ENCODE measurements around the gene SLC2A11.

Gene SLC2A11

DNA sequence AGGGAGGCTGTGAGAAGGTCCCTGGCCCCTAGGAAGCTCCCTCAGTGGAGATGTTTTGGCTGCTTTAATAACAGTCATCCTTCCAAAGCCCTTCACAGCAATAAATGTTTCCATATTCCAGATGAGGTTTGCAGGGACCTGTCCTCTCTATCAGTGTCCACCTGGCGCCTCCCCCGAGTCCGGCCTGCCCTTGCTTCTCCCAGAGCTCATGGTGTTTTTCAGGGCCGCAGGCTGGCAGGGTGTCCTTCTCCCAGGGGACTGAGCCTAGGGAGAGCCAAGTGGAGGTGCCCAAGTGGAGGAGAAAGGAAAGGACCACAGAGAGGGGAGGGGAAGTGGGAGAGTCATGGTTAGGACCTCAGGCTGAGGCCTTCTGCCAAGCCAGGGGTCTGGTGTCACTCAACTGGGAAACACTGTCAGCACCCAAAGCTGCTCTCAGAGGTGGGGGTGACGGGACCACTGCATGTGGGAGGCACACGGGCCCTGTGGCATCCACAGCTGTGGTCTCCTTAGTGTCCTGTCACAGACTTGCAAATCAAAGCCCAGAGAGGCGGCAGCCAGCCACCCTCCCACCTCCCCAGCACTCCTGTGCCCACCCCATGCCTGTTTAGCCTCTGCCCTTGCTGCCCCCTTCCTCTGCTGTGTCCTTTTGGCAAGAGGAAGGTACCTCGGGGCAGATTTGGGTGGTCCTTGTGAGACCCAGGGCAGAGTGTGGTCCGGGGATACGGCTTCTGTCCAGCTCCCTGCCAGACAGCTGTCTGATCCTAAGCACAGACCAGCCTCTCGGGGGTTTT lies 25.3 kb upstream of the SLC2A11 start:
- no peak for DNase-seq

DNA sequence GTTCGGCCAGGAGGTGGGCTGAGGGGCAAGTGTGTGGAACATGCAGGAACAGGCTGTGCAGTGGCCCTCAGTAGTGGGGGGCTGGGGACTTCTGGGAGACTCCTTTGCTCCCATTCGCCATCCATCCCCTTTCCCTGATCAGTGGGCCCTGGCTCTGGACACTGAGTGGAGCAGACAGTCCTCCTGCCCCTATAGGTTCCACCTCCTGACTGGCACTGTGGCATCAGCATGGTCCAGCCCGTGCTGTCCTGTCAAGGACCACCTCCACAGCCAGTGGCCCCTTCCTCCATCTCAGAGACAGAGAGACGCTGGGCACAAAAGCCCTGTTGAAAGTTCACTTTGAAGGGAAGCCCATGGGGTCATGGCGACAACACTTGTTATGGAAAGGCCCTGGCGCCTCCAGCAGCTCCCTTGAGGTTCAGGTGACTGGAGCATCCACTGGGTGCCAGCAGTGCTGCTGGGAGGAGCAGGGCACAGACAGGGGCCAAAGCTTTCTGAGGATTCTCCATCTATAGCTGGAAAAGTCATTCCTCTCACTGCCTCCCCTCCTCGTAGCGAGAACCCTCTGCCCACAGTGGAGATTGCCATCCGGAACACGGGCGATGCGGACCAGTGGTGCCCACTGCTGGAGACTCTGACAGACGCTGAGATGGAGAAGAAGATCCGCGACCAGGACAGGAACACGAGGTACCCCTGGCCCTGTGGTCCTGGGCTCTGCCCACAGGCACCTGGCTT lies 24.5 kb upstream of the SLC2A11 start:
- DNase-seq: no peak

DNA sequence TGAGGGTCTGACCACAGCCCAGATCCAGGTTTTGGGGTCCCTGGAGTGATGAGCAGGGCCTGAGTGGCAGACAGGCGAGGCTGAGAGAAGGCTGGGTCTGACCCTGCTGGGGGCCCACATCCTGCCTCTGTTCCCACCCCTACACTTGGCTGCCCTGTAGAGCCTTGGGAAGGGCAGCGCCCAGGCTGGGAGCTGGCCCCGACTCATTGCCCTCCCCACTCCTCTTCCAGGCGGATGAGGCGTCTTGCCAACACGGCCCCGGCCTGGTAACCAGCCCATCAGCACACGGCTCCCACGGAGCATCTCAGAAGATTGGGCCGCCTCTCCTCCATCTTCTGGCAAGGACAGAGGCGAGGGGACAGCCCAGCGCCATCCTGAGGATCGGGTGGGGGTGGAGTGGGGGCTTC lies 23.8 kb upstream of the SLC2A11 start:
- DNase-seq: no peak

DNA sequence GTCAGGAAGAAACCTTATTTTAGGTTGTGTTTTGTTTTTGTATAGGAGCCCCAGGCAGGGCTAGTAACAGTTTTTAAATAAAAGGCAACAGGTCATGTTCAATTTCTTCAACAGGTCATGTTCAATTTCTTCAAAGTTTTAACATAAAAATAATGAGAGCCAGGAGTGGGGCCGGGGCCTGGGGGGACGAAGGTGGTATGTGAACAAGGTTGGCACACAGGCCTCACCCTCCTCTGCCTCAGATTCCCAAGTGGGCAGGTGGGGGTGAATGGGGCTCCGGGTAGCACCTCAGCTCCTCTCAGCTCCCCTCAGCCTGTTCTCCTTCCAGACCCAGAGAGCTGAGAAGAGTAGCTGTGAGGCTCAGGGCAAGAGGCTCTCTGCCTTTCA lies 23.3 kb upstream of the SLC2A11 start:
- no peak for DNase-seq

DNA sequence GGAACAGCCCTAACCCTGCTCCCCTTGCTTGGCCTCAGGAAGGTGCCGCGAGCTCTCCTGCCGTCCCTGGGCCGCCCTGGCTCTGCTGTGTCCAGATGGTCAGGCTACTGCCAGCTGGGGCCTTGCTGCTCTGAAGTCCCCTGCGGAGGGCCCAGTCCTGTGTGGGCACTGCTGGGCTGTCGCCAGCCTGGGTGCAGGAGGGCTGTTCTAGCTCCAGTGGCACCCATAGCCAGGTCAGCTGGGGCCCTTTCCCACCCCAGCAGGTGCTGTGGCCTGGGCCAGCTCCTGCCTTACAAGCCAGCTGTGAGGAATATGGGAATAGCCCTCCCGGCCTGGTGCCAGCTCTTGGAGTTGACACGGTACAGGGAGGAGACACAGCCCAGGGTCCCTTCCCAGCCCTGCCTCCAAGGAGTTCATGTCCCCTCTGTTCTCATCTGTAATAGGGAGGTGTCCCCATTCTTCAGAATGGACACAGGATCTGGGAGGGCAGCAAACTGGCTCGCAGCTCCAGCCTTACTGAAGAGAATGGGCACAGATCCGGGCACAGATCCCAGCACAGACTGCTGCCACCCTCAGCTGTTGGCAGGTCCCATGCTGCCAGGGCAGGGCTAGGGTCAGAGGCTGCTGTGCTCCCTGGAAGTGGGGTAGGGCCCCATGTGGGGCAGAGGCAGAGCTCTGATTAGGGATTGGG lies 22.7 kb upstream of the SLC2A11 start:
- no peak for DNase-seq

DNA sequence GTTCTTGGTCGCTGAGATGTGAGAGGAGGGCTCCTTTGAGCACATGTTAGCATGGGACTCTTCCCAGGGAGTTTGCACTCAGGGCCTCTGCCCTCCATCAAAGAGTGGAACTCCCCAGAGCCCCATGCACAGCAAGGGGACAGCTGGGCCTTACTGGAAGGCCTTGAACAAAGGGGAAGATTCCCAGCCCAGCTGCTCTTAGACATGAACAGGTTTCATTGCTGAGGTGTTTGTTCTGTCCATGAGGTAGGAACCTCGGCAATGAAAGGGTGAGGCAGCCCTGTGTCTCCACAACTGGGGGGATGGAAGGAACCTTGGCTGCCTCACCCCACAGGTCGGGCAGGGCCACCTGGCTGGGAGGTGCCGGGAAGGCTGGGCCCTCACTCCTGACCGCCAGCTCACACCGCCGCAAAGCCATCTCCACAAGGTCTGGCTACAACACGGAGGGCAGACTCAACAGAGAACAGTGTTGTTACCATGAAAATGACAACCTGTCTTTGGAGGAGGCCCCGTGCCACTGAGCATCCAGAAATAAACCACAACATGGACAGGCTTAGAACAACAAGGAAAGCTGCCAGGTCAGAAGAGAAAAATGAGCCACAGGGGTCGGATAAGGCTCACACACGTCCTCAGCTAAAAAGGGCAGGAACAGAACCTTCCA lies 22.1 kb upstream of the SLC2A11 start:
- DNase-seq: no peak

DNA sequence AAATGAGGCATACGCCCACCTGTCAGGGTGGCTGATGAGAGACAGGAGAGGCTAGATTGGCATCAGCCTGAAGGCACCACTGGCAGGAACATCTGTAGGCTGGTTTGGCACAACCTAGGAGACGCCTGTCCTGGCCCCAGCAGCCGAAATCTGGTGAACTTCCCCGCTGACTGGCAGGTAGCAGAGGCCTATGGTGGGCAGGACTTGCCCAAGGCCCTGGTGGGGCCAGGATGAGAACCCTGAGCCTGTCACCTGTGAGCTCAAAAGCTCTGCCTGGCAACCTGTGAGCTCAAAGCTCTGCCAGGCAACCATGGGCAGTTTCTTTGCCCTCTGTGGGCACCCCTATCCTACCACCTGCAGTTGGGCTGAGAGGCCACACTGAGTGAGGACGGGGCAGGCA lies 21.4 kb upstream of the SLC2A11 start:
- no peak for DNase-seq

DNA sequence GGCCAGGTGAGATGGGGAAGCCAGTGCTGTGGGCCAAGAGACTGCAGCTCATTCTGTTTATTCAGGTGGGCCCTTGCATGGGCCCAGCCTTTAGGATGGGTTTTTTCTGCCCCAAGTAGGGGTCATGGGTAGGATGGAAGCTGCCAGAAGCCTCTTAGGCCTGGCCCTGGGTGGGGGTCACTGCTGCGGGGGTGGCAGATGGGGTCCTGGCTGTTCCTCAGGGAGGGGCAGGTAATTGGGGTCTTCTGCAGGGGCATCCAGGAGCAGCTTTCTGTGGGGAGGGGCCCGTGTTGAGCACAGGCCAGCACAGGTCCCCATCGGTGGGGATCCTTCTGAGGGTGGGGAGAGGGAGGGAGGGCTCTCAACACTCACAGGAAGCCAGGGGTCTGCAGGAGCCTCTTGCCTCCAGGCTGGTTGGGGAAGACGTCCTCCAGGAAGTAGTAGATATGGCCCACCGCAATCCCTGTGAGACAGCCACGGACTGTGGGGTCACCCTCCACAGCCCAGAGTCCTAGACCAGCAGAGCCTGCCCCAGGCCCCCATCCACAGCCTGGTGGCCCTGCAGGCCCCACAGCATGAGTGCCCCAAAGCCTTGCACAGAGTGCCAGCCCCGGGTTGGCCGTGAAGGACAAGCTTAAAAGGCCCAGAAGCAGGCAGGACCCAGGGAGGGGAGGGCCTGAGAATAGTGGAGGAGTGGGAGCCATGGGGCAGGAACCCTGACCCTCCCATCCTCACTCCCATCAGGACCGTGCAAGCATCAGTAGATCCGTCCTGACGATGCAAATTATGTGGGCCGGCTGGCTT lies 20.8 kb upstream of the SLC2A11 start:
- DNase-seq: no peak

DNA sequence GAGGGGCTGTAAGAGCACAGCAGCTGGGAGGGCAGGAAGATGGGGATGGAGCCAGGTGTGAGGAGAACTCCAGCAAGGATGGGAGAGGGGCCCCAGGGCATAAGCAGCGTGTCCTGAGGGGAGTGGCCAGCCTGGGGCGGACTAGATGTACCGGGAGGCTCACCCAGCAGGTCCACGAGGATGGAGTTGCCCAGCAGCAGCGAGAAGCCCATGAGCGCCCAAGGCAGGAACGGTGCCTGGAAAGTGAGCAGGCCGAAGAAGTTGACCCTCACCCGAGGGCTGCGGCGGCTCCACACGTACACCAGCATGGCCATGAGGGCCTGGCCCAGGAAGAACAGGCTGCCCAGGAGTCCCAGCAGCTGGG lies 20.2 kb upstream of the SLC2A11 start:
- DNase-seq: no peak

DNA sequence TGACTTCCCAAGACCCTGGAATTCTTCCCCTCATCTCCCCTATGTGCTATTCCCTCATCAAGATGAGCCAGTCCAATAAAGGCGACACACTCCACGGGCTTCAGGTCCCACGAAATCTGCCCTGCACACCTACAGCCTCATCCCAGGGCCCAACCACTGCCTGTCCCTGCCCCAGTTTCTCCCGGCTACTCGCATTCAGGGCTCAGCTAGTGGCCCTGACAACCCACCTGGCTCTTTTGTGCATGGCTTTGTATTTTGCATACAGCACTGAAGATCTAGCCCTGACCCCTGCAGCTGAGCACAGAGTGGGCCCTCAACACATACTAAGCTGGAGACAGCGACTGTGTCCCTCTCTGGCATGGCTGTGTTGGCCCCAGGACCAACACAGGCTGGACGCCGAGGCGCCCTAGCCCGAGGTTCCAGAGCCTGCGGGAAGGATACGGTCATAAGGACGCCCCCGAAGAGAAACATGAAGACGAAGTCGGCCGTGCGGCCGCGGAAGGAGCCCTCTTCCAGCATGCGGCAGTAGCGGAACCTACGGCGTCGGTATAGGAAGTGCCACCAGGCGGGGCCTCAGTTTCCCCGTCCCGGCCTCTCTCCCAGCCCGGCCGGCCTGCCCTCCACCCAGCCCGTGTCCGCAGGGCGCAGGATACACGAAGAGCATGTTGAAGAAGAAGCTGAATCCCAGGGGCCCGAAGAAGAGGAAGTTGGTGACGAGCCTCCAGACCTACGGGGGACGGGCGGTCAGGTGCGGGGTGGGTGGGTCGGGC lies 19.6 kb upstream of the SLC2A11 start:
- no peak for DNase-seq

DNA sequence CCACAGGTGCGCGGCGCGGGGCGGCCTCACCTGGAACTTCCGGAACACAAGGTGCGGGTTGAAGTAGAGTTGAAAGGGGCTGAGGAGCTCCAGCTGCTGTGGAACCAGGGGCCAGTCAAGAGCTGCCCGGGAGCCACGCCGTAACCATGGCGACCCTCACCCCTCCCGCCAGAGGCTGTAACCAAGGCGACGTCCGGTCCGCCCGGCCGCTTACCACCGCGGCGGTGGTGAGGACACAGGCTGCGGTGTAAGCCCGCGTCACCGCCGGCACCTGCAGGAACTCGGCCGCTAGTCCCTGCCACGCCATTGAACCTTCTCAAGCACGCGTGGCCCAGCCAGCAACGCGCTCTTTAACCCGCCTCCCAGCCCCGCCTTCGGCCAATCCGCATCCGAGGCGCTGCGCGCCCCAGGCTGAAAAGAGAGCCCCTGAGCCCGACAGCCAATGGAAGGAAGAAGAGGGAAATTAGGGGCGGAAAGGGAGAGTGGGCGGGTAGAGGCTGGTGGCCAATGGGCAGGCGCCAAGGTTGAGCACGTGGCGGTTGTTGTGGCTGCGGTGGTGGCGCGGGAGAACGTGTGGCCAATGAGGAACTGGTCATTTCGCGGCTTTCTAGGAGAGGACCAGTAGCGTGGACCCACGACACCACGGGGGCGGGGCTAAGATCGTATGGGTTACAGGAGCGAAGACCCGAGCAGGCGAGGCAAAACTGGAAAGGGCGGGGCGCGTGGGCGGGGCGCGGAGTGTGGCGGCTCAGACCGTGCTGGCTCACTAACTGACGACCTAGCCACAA lies 18.8 kb upstream of the SLC2A11 start, which contains the start of gene DERL3:
Gene DERL3 (minus strand): TSS at position 326 of the 788 bp plus-strand sequence. CDS start 19 bp downstream, at position 307.
- peak; percentile 99 for DNase-seq

DNA sequence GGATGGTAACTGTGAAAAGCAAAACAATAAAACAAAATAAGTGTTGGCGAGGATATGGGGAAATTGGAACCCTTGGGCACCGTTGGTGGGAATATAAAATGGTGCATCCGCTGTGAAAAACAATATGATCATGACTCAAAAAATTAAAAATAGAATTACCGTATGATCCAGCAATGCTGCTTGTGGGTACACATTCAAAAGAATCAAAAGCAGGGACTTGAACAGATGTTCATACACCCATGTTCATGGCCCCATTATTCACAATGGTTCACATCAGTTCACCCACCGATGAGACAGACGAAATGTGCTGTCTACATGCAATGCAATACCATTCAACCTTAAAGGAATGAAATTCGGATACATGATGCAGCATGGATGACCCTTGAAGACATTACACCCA lies 17.6 kb upstream of the SLC2A11 start:
- no peak for DNase-seq

DNA sequence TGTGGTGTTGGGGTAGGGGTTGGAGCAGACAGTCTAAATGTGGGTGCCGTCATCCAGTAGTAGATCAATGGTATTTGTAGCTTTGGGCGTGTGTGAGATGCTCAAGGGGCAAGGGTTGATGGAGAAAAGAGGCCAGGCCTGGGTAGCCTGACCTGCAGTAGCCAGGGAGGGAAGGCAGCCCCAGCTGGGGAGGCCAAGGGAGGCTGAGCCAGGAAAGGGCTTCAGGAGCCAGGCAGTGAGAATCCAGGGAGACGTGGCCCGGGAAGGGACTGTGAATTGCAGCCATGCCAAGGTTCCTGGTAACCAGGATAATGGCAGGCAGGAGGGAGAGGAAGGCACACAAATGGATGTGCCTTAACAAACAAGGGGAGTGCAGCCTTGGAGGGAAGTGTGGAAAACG lies 16.4 kb upstream of the SLC2A11 start:
- no peak for DNase-seq

DNA sequence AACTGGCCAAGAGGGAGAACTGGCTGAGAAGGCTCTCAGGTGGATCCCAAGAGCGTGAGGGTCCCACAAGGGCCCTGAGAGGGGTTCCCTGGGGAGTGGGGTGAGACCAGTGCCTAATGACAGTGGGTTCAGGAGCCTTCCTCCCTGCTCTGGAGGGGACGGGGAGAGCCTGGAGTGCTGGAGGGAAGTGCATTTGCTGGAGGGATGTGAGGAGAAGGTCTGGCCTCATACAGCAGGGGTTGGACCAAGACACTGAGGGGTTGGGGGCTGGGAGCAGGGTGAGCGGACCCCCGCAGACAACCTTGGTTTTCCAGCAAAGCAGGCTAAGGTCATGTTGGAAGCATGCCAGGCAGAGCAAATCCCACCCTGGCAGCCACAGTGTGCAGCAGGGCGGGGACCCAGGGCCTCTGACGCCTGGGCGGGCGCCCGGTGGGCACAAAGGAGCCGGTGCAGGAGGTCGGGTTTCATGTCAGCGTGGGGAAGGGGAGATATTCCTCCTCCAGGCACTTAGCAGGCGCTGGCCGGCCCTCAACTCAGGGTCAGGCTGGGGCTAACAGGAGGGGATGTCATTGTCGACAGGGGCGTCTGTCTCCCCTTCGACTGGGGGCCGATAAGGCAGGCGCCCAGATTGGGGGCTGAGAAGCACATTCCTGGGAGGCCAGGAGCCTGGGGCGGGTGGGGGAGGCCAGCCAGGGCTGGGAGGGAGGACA lies 15.8 kb upstream of the SLC2A11 start:
- DNase-seq: no peak

DNA sequence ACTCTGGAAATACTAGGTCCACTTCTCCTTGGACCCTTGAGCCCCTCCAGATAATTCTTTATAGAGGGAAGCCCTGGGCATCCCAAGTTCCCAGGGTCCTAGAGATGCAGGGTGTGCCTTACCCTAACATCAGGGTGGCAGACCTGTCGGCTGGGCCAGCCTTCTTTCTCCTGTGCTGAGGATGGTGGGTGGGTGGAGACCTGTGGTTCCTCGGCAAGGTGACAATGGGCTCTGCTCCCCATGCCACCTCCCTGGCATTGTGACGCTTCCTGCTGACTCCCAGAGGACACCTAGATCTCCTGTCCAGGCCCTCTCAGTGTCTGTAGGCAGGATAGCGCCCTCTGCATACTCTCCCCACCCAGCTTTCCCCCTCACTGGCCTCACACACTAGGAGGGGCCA lies 15.1 kb upstream of the SLC2A11 start:
- no peak for DNase-seq

DNA sequence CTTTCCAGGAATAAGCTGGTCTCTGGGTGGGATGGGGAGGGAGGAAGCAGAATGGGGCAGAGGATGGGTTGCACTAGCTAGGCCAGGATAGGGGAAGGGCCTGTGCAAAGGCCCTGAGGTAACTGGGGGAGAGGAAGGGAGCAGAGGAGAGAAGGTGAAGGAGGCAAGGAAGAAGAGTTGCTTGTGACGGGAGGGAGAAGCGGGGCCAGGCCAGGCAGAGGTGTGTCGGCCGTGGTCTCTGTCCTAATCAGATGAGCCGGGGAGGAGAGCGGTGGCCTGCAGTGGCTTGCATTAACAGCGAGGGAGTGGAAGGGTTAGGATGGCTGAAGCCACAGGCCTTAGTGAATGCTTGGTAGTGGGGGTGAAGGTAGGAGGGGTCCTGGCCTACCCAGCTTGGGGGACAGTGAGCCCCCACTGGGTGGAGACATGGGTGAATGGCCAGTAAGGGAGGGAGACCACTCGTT lies 12.9 kb upstream of the SLC2A11 start:
- DNase-seq: no peak

DNA sequence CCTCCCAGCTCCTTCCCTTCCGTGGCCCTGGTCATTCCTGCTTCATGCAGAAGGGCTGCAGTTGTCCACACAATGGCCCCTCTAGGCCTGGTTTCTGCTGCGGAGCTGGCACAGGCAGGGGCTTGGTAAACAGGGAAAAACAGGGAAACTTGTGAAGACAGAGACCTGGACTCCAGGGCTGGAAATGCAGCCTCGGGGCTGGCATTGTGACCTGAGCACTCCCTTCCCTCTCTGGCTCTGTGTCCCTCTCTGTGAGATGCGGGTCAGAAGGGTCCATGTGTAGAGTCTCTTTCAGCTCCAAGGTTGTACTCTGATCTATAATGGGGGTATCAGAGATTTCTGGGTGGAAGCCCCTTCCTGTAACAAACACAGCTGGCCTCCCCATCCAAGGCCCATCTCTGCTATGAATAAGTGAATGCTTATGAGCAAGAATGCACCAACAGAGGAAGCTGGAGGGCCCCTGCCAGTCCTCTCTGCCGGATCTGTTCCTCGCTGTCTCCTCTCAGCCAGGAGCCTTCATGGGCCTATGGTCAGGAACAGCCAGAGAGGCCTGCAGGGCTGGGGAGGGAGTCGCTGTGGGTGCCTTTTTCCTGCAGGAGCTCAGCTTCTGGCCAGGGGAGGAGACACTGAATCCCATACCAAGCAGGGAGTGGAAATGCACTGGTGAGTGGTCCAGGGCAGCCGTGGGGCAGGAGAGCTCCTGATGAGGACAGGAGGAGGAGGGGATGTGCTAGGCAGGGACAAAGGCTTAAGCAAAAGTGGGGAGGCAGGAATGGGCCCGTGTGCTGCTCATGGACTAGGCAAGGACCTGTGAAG lies 12.2 kb upstream of the SLC2A11 start:
- DNase-seq: no peak

DNA sequence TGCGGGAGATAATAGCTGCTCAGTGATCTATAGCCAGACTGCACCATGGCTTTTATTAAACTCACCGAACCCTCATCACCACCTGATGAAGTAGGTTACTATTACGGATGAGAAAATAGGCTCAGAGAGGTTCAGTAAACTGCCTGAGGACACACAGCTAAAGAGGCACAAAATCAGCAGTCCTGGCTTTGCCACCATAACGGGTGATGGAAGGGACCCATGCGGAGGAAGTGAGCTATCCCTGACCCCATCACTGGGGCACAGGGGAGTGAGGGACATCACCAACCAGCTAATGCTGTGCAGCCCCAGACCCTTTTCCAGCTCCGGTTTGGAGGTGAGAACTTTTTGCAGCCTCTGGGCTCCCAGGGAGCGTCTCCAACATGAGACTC lies 11.6 kb upstream of the SLC2A11 start:
- no peak for DNase-seq

DNA sequence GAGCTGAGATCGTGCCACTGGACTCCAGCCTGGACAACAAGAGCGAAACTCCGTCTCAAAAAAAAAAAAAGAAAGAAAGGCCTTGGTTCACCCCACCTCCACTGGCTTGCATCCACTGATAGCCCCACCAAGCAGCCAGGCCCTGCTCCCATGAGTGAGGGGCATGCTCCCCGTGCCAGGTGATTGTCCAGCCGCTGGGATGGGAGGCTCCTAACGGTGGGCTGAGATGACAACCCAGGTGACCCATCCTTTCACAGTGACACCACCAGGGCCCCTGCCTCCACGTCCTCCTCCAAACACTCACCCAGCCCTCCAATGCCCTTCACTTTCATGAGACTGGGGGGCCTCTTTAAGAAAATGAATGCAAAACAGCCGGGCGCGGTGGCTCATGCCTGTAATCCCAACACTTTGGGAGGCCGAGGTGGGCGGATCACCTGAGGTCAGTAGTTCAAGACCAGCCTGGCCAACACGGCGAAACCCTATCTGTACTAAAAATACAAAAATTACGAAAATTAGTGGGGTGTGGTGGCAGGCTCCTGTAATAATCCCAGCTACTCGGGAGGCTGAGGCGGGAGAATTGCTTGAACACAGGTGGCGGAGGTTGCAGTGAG lies 10.3 kb upstream of the SLC2A11 start:
- no peak for DNase-seq
